GM21737 (cell line): Measurements from ENCODE around the gene C4orf36.

ENCODE experiments used
- ATAC-seq: cut with Tn5 transposase; IDR thresholded peaks from one replicate; pipeline ENCODE4 v1.9.1; 2021; ENCODE audit warnings: mild to moderate bottlenecking, moderate library complexity; ENCODE audit not compliant: unreplicated experiment

The C4orf36 gene

GRCh38 chr4:86870442-86871069 is 21.7 kb downstream of the C4orf36 start:
- no peak for ATAC-seq

- ATAC-seq = no peak
These were observed 34.7 kb downstream of the C4orf36 start for GRCh38 chr4:86857341-86858052.

- ATAC-seq = no peak
These were observed 35.3 kb downstream of the C4orf36 start for GRCh38 chr4:86856896-86857295.

GRCh38 chr4:86855572-86855971 is 36.6 kb downstream of the C4orf36 start:
- ATAC-seq = no peak

GRCh38 chr4:86853209-86853608 is 39.0 kb downstream of the C4orf36 start:
- no peak for ATAC-seq

- no peak for ATAC-seq
These were observed 43.2 kb downstream of the C4orf36 start, which contains the start of gene SLC10A6 for GRCh38 chr4:86848732-86849619. Gene SLC10A6, minus strand, starts transcription at chr4:86849384. Its CDS starts 269 bp downstream, at chr4:86849115.

GRCh38 chr4:86848136-86848535 is 44.1 kb downstream of the C4orf36 start:
- ATAC-seq = no peak

GRCh38 chr4:86847571-86847970 is 44.7 kb downstream of the C4orf36 start:
- ATAC-seq = no peak

- ATAC-seq = no peak
These were observed 45.3 kb downstream of the C4orf36 start for GRCh38 chr4:86846921-86847320.

GRCh38 chr4:86845593-86845992 is 46.6 kb downstream of the C4orf36 start:
- no peak for ATAC-seq

GRCh38 chr4:86841309-86841708 is 50.9 kb downstream of the C4orf36 start:
- ATAC-seq = no peak

GRCh38 chr4:86840858-86841257 is 51.4 kb downstream of the C4orf36 start:
- no peak for ATAC-seq

GRCh38 chr4:86837691-86838503 is 54.3 kb downstream of the C4orf36 start:
- no peak for ATAC-seq

GRCh38 chr4:86835677-86836076 is 56.5 kb downstream of the C4orf36 start:
- no peak for ATAC-seq

GRCh38 chr4:86834901-86835300 is 57.3 kb downstream of the C4orf36 start:
- no peak for ATAC-seq

GRCh38 chr4:86833615-86834014 is 58.6 kb downstream of the C4orf36 start:
- ATAC-seq = no peak

GRCh38 chr4:86831262-86832130 is 60.7 kb downstream of the C4orf36 start:
- no peak for ATAC-seq
